ENCODE measurements around the gene ULK2. TPM values are rescaled to one million over a fixed set of nuclear protein-coding genes. Genes with fewer than 3 reads are reported as not detected.

Gene ULK2
- total and polyA plus RNA-seq, 2 donors from 2014 or later = 6.6 to 16.3 TPM

DNA sequence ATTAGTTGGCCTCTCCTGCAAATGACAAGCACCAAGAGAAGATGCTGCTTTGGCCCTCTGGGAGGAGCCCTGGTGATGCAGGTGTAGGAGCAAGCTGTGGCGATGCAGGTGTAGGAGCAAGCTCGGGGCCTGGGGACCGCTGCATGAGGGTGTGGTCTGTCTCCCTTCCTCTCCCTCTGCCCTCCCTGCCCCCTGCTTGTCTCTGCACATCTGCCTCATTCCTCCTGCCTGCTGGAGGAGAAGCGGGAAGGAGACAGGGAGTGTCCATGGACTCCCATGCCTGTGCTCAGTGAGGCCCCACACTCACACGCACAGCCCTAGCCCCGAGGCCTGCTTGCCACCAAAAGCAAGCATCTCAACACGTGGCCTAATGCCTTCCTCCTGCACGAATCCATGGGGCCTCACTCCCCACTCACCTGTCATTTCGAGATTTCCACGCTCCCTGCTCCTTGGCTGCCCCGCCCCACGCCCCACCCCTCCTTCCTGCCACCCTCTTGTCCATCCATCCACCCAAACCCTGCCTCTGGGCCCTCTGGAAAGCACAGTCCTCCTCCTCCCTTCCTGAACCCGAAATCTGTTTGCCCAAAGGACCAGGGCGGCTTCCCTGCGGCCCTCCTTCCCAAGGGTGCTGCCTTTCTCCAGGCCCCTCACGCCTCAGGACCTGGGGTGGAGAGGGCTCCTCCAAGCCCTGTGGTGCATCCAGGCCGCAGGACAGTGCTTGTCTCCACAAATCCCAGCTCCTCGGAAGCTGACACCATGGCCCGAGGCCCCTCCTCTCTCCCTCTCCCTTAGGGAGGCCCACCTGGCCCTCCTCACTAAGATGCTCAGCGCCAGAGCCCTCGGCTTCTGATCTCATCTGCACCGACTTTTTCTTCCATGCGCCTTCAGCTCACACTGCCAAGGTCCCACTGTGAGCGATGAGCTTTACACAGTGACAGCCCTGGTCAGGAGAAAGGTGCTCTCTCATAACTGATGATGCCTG, 107.9 kb downstream of the ULK2 start:
- Histone ChIP-seq H3K4me3 (ENCODE audit: low read length in 3 of 3) (no peak overlapping the region), H3K9ac (ENCODE audit: low read length in 3 of 3) (no peak overlapping the region), H3K27ac (ENCODE audit: low read depth in 2 of 2, low read length in 2 of 2) (no peak overlapping the region), H3K9me3 (ENCODE audit: control insufficient read depth in 2 of 3, insufficient read depth in 1 of 3, low read length in 3 of 3) (no peaks in the 10 kb centered on the region), H3K4me1 (ENCODE audit: control insufficient read depth in 2 of 3, insufficient read depth in 2 of 3, low read depth in 1 of 3, low read length in 3 of 3) (no peaks in the 10 kb centered on the region), H3K36me3 (ENCODE audit: control insufficient read depth in 2 of 3, insufficient read depth in 3 of 3, low read length in 3 of 3) (no peaks in the 10 kb centered on the region), H3K27me3 (ENCODE audit: control insufficient read depth, insufficient read depth, low read length) (no peaks in the 10 kb centered on the region)
- no peak for FAIRE-seq
- intact Hi-C loops (cut with DNase I) = no loop called here
- DNase-seq = no peak
- TF ChIP-seq, protein P1, sequence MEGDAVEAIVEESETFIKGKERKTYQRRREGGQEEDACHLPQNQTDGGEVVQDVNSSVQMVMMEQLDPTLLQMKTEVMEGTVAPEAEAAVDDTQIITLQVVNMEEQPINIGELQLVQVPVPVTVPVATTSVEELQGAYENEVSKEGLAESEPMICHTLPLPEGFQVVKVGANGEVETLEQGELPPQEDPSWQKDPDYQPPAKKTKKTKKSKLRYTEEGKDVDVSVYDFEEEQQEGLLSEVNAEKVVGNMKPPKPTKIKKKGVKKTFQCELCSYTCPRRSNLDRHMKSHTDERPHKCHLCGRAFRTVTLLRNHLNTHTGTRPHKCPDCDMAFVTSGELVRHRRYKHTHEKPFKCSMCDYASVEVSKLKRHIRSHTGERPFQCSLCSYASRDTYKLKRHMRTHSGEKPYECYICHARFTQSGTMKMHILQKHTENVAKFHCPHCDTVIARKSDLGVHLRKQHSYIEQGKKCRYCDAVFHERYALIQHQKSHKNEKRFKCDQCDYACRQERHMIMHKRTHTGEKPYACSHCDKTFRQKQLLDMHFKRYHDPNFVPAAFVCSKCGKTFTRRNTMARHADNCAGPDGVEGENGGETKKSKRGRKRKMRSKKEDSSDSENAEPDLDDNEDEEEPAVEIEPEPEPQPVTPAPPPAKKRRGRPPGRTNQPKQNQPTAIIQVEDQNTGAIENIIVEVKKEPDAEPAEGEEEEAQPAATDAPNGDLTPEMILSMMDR (IDR thresholded peaks at IDR 0.05; ENCODE audit: borderline replicate concordance, extremely low read depth, insufficient read depth) = no peak

DNA sequence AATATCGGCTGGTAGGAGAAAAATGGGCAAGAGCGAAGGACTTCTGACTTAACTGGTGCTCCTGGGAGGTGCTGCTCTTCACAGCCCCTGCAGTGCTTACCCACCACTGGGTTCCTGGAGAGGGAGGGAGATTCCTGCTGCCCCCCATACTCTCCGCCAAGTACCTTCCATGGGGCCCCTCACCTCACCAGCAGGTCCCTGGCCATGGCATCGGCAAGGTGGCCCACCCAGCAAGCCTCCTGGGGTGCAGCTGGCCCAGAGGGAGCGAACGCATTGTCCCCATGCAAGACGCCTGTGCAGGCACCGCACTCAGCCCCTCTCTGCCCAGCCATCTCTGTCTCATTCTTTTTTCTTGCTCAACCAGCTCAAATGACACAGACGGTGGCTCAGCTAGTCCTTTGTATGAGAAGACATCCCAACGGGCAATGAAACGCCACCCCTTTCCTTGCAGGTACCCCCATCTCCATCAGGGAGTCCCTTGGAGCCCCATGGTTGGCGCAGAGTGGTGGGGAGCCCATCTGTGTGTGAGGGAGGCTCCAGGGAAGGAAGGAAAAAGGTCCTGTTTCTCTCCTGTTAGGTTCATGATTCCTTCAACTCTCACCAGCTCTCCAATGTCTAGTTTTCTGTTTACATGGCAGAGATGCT, 110.1 kb downstream of the ULK2 start:
- TF ChIP-seq, protein P1 (IDR thresholded peaks at IDR 0.05; ENCODE audit: borderline replicate concordance, extremely low read depth, insufficient read depth) = no peak
- H3K36me3 ChIP-seq (ENCODE audit: control insufficient read depth in 2 of 3, insufficient read depth in 3 of 3, low read length in 3 of 3) = no peaks in the 10 kb centered on the region
- H3K9ac ChIP-seq (ENCODE audit: low read length in 3 of 3) = no peak overlapping the region
- no peak overlapping the region for H3K27ac ChIP-seq (ENCODE audit: low read depth in 2 of 2, low read length in 2 of 2)
- H3K27me3 ChIP-seq (ENCODE audit: control insufficient read depth, insufficient read depth, low read length) = no peaks in the 10 kb centered on the region
- peak in 1 of 5 donors; percentile 68 for DNase-seq
- intact Hi-C loops (cut with DNase I) = no loop called here
- FAIRE-seq = no peak
- peaks cover 0 to 12% (median 4%) of the 10 kb centered on the region in 3 donors for H3K4me1 ChIP-seq (ENCODE audit: control insufficient read depth in 2 of 3, insufficient read depth in 2 of 3, low read depth in 1 of 3, low read length in 3 of 3)
- no peaks in the 10 kb centered on the region for H3K9me3 ChIP-seq (ENCODE audit: control insufficient read depth in 2 of 3, insufficient read depth in 1 of 3, low read length in 3 of 3)
- H3K4me3 ChIP-seq (ENCODE audit: low read length in 3 of 3) = no peak overlapping the region

DNA sequence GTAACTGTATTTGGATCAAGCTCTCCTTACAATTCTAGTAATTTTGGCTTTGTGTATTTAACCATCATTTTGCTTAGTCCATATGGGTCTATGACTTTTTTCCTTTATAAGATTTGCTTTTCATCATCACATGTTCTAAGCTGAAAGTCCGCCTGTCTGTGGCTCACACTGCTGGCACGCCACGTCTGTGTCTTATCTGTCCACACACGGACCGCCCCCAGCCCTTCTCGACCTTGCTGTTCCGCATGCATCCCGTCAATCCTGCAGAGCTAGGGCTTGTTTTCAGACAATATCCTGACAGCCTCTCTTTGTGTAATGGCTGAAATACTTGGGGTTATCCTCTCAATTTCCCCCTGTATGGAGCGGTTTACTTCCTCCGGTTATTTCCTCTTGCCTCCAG, 111.2 kb downstream of the ULK2 start:
- no peaks in the 10 kb centered on the region for H3K27me3 ChIP-seq (ENCODE audit: control insufficient read depth, insufficient read depth, low read length)
- DNase-seq (no peak), FAIRE-seq (no peak)
- no peaks in the 10 kb centered on the region for H3K9me3 ChIP-seq (ENCODE audit: control insufficient read depth in 2 of 3, insufficient read depth in 1 of 3, low read length in 3 of 3)
- H3K27ac ChIP-seq (ENCODE audit: low read depth in 2 of 2, low read length in 2 of 2) = no peak overlapping the region
- intact Hi-C loops (cut with DNase I) = no loop called here
- H3K9ac ChIP-seq (ENCODE audit: low read length in 3 of 3) = no peak overlapping the region
- peaks cover 0 to 15% (median 7%) of the 10 kb centered on the region in 3 donors for H3K4me1 ChIP-seq (ENCODE audit: control insufficient read depth in 2 of 3, insufficient read depth in 2 of 3, low read depth in 1 of 3, low read length in 3 of 3)
- TF ChIP-seq, protein P1 (IDR thresholded peaks at IDR 0.05; ENCODE audit: borderline replicate concordance, extremely low read depth, insufficient read depth) = no peak
- H3K4me3 ChIP-seq (ENCODE audit: low read length in 3 of 3) = no peak overlapping the region
- H3K36me3 ChIP-seq (ENCODE audit: control insufficient read depth in 2 of 3, insufficient read depth in 3 of 3, low read length in 3 of 3) = no peaks in the 10 kb centered on the region
